DND-41 (cell line): Measurements from ENCODE around the gene PNMA8B.

ENCODE experiments used
- EZH2 ChIP-seq: IDR thresholded peaks from 3 replicates; pipeline ENCODE4 v1.6.1; 2012; ENCODE audit warnings: borderline replicate concordance, low read depth, mild to moderate bottlenecking, moderate library complexity, low read length, inconsistent platforms; ENCODE audit not compliant: severe bottlenecking
- TF ChIP-seq, protein P1 (sequence below): IDR thresholded peaks from 2 replicates; pipeline ENCODE4 v1.5.1; 2012; ENCODE audit warnings: borderline replicate concordance, low read length, moderate library complexity, mild to moderate bottlenecking; ENCODE audit not compliant: poor library complexity, severe bottlenecking; ENCODE audit errors: extremely low read depth

- TF ChIP-seq, protein P1, sequence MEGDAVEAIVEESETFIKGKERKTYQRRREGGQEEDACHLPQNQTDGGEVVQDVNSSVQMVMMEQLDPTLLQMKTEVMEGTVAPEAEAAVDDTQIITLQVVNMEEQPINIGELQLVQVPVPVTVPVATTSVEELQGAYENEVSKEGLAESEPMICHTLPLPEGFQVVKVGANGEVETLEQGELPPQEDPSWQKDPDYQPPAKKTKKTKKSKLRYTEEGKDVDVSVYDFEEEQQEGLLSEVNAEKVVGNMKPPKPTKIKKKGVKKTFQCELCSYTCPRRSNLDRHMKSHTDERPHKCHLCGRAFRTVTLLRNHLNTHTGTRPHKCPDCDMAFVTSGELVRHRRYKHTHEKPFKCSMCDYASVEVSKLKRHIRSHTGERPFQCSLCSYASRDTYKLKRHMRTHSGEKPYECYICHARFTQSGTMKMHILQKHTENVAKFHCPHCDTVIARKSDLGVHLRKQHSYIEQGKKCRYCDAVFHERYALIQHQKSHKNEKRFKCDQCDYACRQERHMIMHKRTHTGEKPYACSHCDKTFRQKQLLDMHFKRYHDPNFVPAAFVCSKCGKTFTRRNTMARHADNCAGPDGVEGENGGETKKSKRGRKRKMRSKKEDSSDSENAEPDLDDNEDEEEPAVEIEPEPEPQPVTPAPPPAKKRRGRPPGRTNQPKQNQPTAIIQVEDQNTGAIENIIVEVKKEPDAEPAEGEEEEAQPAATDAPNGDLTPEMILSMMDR = no peak
- no peak for TF ChIP-seq EZH2
These were observed 43.5 kb downstream of the PNMA8B start for GRCh38 chr19:46452186-46452585.
